A549 (cell line): ENCODE results near the gene NSL1.

ENCODE experiments used
- CEBPB ChIP-seq, 2 experiments: fragments of >200 bp in 1 of 2; sonication (Bioruptor Twin) in 1 of 2; formaldehyde crosslinking in 1 of 2; IDR thresholded peaks; 2 replicates each; pipeline ENCODE4 v1.6.1; 2012 to 2016
- EP300 ChIP-seq, 2 experiments: fragments of >200 bp; sonication (Bioruptor Twin); formaldehyde crosslinking; IDR thresholded peaks; 2 replicates in 1 of 2; 3 replicates in 1 of 2; pipeline ENCODE4 v1.6.1; 2016 to 2017
- HDAC2 ChIP-seq: fragments of 200-600 bp; sonication (generic); IDR thresholded peaks from 2 replicates; pipeline ENCODE4 v1.6.1; 2016
- HOXB13 ChIP-seq: fragments of 250-450 bp; sonication (Bioruptor Pico); IDR thresholded peaks from 2 replicates; pipeline ENCODE4 v1.5.0; 2020; ENCODE audit warnings: low read depth, mild to moderate bottlenecking, moderate library complexity
- JUN ChIP-seq, 2 experiments: fragments of >200 bp; sonication (Bioruptor Twin); formaldehyde crosslinking; IDR thresholded peaks; 2 replicates in 1 of 2; 3 replicates in 1 of 2; pipeline ENCODE4 v1.6.1; 2016 to 2017
- KDM1A ChIP-seq: fragments of 200-600 bp; sonication (generic); IDR thresholded peaks from 2 replicates; pipeline ENCODE4 v1.6.1; 2016; ENCODE audit warnings: low read depth, mild to moderate bottlenecking
- MAZ ChIP-seq: fragments of 150-350 bp; IDR thresholded peaks from 2 replicates; pipeline ENCODE4 v1.6.1; 2014; ENCODE audit warnings: antibody characterized with exemption, low read depth, low read length, borderline replicate concordance
- TP53 ChIP-seq: fragments of 250-450 bp; sonication (Bioruptor Pico); IDR thresholded peaks from 2 replicates; pipeline ENCODE4 v1.5.0; 2021; ENCODE audit warnings: mild to moderate bottlenecking, moderate library complexity
- TF ChIP-seq, protein P1 (sequence below): fragments of >200 bp; sonication (Bioruptor Twin); formaldehyde crosslinking; IDR thresholded peaks from 3 replicates; pipeline ENCODE4 v1.5.1; 2016
- TF ChIP-seq, protein P2 (sequence below): fragments of 200-600 bp; sonication (generic); IDR thresholded peaks from 2 replicates; pipeline ENCODE4 v1.6.1; 2016; ENCODE audit warnings: antibody characterized with exemption, mild to moderate bottlenecking, moderate library complexity
- TF ChIP-seq, protein P3 (sequence below): fragments of 450-650 bp; IDR thresholded peaks from 2 replicates; pipeline ENCODE4 v1.6.1; 2014; ENCODE audit warnings: antibody characterized with exemption
- TF ChIP-seq, protein P4 (sequence below): IDR thresholded peaks from 2 replicates; pipeline ENCODE4 v1.6.1; 2012
- TF ChIP-seq, protein P5 (sequence below): fragments of 250-450 bp; sonication (Bioruptor Pico); IDR thresholded peaks from 2 replicates; pipeline ENCODE4 v1.5.0; 2021; ENCODE audit warnings: mild to moderate bottlenecking, moderate library complexity, borderline replicate concordance

DNA sequence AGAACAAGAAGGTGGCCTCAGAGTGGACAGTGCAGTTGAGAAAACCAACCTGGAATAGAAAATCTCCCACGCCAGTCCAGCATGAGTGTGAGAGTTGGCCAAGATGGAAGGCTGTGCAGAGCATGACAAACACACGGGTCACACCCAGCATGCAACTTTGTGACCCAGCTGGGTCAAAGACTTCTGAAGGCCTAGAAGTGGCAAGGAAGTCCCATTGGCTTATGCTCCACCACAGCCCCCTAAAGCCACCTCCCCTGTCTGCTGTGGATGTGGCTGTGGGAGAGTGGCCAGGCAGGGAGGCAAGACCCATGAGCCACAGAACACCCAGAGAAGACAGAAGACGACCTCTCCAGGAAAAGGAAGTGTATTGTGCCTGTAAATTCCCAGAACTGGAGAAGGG lies 105.5 kb downstream of the NSL1 start:
- TF ChIP-seq, protein P1, sequence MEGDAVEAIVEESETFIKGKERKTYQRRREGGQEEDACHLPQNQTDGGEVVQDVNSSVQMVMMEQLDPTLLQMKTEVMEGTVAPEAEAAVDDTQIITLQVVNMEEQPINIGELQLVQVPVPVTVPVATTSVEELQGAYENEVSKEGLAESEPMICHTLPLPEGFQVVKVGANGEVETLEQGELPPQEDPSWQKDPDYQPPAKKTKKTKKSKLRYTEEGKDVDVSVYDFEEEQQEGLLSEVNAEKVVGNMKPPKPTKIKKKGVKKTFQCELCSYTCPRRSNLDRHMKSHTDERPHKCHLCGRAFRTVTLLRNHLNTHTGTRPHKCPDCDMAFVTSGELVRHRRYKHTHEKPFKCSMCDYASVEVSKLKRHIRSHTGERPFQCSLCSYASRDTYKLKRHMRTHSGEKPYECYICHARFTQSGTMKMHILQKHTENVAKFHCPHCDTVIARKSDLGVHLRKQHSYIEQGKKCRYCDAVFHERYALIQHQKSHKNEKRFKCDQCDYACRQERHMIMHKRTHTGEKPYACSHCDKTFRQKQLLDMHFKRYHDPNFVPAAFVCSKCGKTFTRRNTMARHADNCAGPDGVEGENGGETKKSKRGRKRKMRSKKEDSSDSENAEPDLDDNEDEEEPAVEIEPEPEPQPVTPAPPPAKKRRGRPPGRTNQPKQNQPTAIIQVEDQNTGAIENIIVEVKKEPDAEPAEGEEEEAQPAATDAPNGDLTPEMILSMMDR = no peak
- TF ChIP-seq, protein P2, sequence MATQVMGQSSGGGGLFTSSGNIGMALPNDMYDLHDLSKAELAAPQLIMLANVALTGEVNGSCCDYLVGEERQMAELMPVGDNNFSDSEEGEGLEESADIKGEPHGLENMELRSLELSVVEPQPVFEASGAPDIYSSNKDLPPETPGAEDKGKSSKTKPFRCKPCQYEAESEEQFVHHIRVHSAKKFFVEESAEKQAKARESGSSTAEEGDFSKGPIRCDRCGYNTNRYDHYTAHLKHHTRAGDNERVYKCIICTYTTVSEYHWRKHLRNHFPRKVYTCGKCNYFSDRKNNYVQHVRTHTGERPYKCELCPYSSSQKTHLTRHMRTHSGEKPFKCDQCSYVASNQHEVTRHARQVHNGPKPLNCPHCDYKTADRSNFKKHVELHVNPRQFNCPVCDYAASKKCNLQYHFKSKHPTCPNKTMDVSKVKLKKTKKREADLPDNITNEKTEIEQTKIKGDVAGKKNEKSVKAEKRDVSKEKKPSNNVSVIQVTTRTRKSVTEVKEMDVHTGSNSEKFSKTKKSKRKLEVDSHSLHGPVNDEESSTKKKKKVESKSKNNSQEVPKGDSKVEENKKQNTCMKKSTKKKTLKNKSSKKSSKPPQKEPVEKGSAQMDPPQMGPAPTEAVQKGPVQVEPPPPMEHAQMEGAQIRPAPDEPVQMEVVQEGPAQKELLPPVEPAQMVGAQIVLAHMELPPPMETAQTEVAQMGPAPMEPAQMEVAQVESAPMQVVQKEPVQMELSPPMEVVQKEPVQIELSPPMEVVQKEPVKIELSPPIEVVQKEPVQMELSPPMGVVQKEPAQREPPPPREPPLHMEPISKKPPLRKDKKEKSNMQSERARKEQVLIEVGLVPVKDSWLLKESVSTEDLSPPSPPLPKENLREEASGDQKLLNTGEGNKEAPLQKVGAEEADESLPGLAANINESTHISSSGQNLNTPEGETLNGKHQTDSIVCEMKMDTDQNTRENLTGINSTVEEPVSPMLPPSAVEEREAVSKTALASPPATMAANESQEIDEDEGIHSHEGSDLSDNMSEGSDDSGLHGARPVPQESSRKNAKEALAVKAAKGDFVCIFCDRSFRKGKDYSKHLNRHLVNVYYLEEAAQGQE = no peak
- TF ChIP-seq, protein P3, sequence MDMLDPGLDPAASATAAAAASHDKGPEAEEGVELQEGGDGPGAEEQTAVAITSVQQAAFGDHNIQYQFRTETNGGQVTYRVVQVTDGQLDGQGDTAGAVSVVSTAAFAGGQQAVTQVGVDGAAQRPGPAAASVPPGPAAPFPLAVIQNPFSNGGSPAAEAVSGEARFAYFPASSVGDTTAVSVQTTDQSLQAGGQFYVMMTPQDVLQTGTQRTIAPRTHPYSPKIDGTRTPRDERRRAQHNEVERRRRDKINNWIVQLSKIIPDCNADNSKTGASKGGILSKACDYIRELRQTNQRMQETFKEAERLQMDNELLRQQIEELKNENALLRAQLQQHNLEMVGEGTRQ = no peak
- TF ChIP-seq MAZ = no peak
- no peak for TF ChIP-seq CEBPB (IDR thresholded peaks at IDR 0.05)
- no peak for TF ChIP-seq TP53 (CRISPR knock-in tag)
- TF ChIP-seq, protein P4, sequence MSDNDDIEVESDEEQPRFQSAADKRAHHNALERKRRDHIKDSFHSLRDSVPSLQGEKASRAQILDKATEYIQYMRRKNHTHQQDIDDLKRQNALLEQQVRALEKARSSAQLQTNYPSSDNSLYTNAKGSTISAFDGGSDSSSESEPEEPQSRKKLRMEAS = no peak
- no peak for TF ChIP-seq EP300 (IDR thresholded peaks at IDR 0.05)
- TF ChIP-seq, protein P5, sequence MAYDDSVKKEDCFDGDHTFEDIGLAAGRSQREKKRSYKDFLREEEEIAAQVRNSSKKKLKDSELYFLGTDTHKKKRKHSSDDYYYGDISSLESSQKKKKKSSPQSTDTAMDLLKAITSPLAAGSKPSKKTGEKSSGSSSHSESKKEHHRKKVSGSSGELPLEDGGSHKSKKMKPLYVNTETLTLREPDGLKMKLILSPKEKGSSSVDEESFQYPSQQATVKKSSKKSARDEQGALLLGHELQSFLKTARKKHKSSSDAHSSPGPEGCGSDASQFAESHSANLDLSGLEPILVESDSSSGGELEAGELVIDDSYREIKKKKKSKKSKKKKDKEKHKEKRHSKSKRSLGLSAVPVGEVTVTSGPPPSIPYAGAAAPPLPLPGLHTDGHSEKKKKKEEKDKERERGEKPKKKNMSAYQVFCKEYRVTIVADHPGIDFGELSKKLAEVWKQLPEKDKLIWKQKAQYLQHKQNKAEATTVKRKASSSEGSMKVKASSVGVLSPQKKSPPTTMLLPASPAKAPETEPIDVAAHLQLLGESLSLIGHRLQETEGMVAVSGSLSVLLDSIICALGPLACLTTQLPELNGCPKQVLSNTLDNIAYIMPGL = no peak
- TF ChIP-seq HDAC2 = no peak
- no peak for TF ChIP-seq JUN (IDR thresholded peaks at IDR 0.05)
- TF ChIP-seq KDM1A = no peak
- TF ChIP-seq HOXB13 = no peak
